Activated CD4-positive, alpha-beta T cell treated with anti-CD3 and anti-CD28 coated beads, Interleukin-2, amount 10 ng/mL, durations not matched to agents 7 days and 5 days (primary cell): ENCODE data around the gene IFT57. TPM values are rescaled to one million over a fixed set of nuclear protein-coding genes. Genes with fewer than 3 reads are reported as not detected.

ENCODE experiments used
- CTCF ChIA-PET: fragments of 350-600 bp; sonication (Branson Sonifier 250); formaldehyde crosslinking; loops from one replicate; lab custom pipeline; 2021; ENCODE audit warnings: antibody characterized with exemption; lab: Charles Lee
- POLR2A ChIA-PET: fragments of 350-600 bp; sonication (Branson Sonifier 250); formaldehyde crosslinking; loops from one replicate; lab custom pipeline; 2021; ENCODE audit warnings: antibody characterized with exemption; lab: Charles Lee
- DNase-seq: peaks from one replicate; pipeline ENCODE4 v3.0.0-alpha.2; 2020
- H3K27ac Mint-ChIP-seq: one replicate; pipeline ENCODE4 v1.8.0; 2021; ENCODE audit warnings: mild to moderate bottlenecking, moderate library complexity, mixed read lengths
- H3K27me3 Mint-ChIP-seq: one replicate; pipeline ENCODE4 v1.8.0; 2021; ENCODE audit warnings: mixed read lengths
- H3K36me3 Mint-ChIP-seq: one replicate; pipeline ENCODE4 v1.8.0; 2021; ENCODE audit warnings: low read depth, mixed read lengths
- H3K4me1 Mint-ChIP-seq: one replicate; pipeline ENCODE4 v1.8.0; 2021; ENCODE audit warnings: mixed read lengths
- H3K4me3 Mint-ChIP-seq: one replicate; pipeline ENCODE4 v1.8.0; 2021; ENCODE audit warnings: mild to moderate bottlenecking, moderate library complexity, mixed read lengths
- H3K9me3 Mint-ChIP-seq: one replicate; pipeline ENCODE4 v1.8.0; 2021; ENCODE audit warnings: mixed read lengths
- total RNA-seq, 2 experiments: library from RNA; stranded (reverse); gene quantifications; one replicate each; pipeline ENCODE4 v1.2.3, GENCODE V29; 2021

IFT57 gene
- total RNA-seq, 2 experiments from 2014 or later, result 23.8 to 25.7 TPM

DNA sequence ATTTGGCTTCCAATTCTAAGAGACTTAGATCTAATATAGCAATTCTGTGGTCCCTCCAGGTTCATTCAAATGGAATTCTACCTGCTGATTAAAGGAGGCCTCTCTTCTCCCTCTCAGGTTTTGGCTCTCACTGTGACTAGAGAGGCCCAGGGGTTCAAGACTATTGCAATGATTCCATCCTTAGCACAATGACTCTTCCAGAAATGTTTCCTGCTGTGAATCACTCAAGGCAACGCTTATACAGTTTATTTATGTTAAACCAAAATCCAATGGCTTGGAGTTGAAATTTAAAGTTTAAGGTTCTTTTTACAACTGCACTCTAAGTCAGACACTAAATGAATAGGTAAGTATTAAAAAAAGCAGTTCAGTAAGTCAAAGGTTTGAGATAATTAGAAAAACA lies 39.9 kb downstream of the IFT57 start:
- ChIA-PET POLR2A (no interaction called here), CTCF (interaction anchor here (0.9 kb wide), 1 partner anchor 254 kb away, joined by 3 read pairs; no protein-coding TSS in a partner anchor)
- Mint-ChIP-seq H3K4me3 (no peak overlapping the region), H3K4me1 (no peaks in the 10 kb centered on the region), H3K9me3 (peaks cover 5% of the 10 kb centered on the region), H3K27ac (no peak overlapping the region), H3K27me3 (no peaks in the 10 kb centered on the region), H3K36me3 (peaks cover 16% of the 10 kb centered on the region)
- DNase-seq, result no peak

DNA sequence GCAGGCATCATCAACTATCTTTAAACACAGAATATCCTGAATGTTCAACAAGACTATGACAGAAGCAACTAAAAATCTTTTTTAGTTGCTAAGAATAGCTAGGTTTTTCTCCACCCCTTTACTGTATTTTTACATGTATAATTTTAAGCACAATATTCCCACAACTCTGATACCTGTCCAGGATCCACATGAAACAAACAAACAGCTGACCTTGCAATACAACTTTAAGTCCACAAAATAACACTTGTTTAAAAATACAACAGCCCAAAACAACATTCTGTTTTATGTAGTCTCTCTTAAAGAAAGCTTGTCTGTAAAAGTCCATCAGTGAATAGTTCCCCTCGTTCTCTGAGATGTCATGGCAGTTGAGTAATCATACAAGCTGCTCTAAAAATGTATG lies 41.1 kb downstream of the IFT57 start:
- no peak for DNase-seq
- Mint-ChIP-seq H3K4me1 (no peaks in the 10 kb centered on the region), H3K4me3 (no peak overlapping the region), H3K9me3 (peaks cover 8% of the 10 kb centered on the region), H3K27me3 (no peaks in the 10 kb centered on the region), H3K36me3 (peaks cover 15% of the 10 kb centered on the region), H3K27ac (no peak overlapping the region)
- ChIA-PET POLR2A (no interaction called here), CTCF (interaction anchor here (0.9 kb wide), 1 partner anchor 253 kb away, joined by 3 read pairs; no protein-coding TSS in a partner anchor)

DNA sequence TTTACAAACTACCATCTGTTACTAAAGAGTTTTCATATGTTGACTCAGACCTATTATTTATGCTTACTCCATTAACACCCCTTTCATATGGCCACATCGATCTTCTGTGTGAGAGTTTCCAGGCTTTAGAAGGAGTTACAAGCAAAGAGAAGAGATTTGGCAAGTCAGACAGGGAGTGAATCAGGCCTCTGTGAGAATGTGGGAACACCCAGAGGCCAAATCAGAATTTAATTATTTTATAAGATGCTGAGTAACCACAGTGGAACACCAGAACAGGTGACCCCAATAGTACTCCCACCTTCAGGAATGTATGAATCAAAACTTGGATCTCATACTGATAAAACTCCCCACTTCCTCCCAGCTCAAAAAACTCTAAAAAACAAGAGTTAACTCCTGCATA lies 42.0 kb downstream of the IFT57 start:
- Mint-ChIP-seq H3K36me3 (peaks cover 10% of the 10 kb centered on the region), H3K4me1 (peaks cover 7% of the 10 kb centered on the region), H3K27ac (no peak overlapping the region), H3K9me3 (peaks cover 4% of the 10 kb centered on the region), H3K4me3 (no peak overlapping the region), H3K27me3 (no peaks in the 10 kb centered on the region)
- ChIA-PET POLR2A (no interaction called here), CTCF (no interaction called here)
- DNase-seq, result no peak

DNA sequence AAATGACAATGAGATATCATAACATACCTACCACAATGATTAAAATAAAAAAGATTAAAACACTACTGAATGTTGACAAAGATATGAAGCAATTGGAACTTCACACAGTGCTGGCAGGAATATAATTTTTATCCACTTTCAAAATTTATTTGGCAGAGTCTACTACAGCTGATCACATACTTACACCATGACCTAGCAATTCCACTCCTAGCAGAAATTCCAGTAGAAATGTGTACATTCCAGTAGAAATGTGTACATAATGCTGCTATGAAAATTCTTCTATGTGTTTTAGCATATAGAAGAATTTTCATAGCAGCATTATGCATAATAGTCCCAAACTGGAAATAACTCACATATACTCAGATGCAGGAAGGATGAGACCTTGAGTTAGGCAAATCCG lies 43.5 kb downstream of the IFT57 start:
- no peak overlapping the region for H3K27ac Mint-ChIP-seq
- no peaks in the 10 kb centered on the region for H3K27me3 Mint-ChIP-seq
- peaks cover 8% of the 10 kb centered on the region for H3K36me3 Mint-ChIP-seq
- DNase-seq, result no peak
- H3K9me3 Mint-ChIP-seq, result peaks cover 4% of the 10 kb centered on the region
- ChIA-PET POLR2A (no interaction called here), CTCF (interaction anchor here (0.6 to 1.0 kb wide), 3 partner anchors 19 to 754 kb away, joined by 4 to 7 read pairs (median 4); no protein-coding TSS in a partner anchor)
- no peak overlapping the region for H3K4me3 Mint-ChIP-seq
- H3K4me1 Mint-ChIP-seq, result peaks cover 7% of the 10 kb centered on the region

DNA sequence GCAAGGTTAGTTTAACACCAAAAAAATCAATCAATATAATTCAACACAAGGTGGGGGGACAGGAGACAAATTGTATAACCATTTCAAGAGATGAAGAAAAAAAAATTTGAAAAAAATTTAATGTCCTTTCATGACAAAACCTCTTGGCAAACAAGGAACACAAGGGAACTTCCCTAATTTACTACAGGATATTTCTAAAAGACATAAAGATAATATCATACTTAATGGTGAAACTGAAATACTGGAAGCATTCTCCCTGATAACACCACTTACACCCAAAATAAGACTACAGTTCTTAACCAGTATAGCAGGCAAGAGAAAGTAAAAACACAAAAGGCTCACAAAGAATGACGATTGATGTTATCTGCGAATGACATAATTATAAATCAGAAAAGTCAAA lies 44.7 kb downstream of the IFT57 start:
- Mint-ChIP-seq H3K9me3 (peaks cover 4% of the 10 kb centered on the region), H3K4me3 (no peak overlapping the region), H3K4me1 (peaks cover 8% of the 10 kb centered on the region), H3K36me3 (peaks cover 8% of the 10 kb centered on the region), H3K27me3 (no peaks in the 10 kb centered on the region), H3K27ac (no peak overlapping the region)
- DNase-seq, result no peak
- CTCF ChIA-PET, result no interaction called here
- POLR2A ChIA-PET, result no interaction called here

DNA sequence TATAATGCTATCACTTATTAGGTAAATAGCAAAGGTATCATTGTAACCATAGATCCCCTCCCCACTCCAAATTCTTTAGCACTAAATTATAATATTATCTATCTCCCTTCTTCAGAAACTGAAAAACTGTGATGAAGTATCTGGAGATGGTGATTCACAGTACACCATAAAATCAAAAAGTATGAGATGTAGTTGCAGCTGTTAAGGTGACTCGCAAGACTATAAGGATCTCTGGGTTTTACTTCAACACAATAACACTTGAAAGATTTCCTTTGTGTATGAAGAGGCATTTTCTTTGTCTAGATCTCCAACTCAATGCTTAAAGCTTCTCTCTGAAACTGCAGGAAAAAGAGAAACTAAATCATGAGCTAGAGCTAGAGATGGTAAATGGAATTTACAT lies 46.9 kb downstream of the IFT57 start:
- H3K9me3 Mint-ChIP-seq, result peaks cover 4% of the 10 kb centered on the region
- peaks cover 14% of the 10 kb centered on the region for H3K4me1 Mint-ChIP-seq
- no peak overlapping the region for H3K27ac Mint-ChIP-seq
- POLR2A ChIA-PET, result no interaction called here
- DNase-seq, result no peak
- peaks cover 8% of the 10 kb centered on the region for H3K36me3 Mint-ChIP-seq
- no peak overlapping the region for H3K4me3 Mint-ChIP-seq
- CTCF ChIA-PET, result no interaction called here
- no peaks in the 10 kb centered on the region for H3K27me3 Mint-ChIP-seq

DNA sequence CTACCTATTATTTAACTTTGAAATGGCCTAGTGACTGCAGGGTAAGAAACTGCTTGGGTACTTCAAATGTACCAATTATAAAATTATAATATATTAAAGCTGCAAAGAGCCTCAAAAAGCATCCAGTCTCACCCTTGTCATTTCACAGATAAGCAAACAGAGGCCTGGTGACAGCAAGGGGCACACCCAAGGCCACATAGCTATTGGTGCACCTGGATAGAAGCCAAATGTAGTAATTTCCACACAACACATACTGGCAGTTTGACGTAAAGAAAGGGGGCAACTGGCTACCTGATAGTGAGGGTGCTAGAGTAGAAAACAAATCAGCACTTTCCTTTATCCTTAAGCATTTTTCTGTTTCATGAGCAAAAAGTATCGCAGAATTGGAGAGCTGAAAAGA lies 51.1 kb downstream of the IFT57 start:
- H3K27me3 Mint-ChIP-seq, result no peaks in the 10 kb centered on the region

DNA sequence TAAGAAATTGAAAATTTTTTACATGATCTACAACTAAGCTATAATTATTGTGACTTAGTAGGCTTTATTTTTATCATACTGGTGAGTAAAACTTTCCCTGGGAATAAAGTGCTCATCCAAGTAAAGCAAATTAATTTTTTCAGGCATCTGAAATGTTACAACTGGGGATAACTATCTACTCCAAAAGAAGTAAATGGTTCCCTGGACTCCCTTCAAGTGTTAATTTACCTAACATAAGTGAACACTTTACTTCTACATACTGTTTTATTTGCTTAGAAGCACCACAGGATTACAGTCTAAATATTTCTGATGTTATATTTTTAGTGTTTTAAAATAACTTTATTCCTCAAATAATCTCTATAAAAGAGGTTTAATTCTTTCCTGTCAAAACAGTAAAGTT lies 57.8 kb downstream of the IFT57 start:
- Mint-ChIP-seq H3K27me3 (no peaks in the 10 kb centered on the region), H3K27ac (no peak overlapping the region), H3K4me1 (peaks cover 3% of the 10 kb centered on the region), H3K9me3 (peaks cover 3% of the 10 kb centered on the region), H3K36me3 (peaks cover 7% of the 10 kb centered on the region), H3K4me3 (no peak overlapping the region)
- POLR2A ChIA-PET, result no interaction called here
- CTCF ChIA-PET, result no interaction called here
- DNase-seq, result no peak

More for the DNA sequence above, 51.1 kb downstream of the IFT57 start:
- H3K27ac Mint-ChIP-seq, result no peak overlapping the region
- peaks cover 10% of the 10 kb centered on the region for H3K36me3 Mint-ChIP-seq
- ChIA-PET POLR2A (no interaction called here), CTCF (interaction anchor here (0.7 kb wide), 1 partner anchor 14 kb away, joined by 3 read pairs; no protein-coding TSS in a partner anchor)
- H3K9me3 Mint-ChIP-seq, result peaks cover 3% of the 10 kb centered on the region
- no peak for DNase-seq
- no peak overlapping the region for H3K4me3 Mint-ChIP-seq
- H3K4me1 Mint-ChIP-seq, result peaks cover 16% of the 10 kb centered on the region

DNA sequence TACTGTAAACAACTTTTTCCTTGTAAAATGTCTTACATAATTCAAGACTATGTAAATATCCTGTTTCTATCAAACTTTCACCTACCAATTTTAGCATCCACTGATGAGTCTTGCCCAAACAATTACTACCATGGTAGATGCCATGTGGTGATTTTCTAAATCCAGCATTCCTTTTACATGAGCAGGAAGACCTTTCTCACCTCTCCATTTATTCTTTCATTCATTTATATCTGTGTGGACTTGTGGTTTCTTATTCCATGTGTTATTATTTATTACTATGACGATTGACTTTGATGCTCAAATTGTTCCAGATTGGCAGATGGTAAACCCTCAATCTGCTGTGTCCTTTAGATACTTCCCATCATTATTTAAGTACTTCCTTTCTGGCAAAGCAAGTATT lies 62.4 kb downstream of the IFT57 start:
- H3K27me3 Mint-ChIP-seq, result no peaks in the 10 kb centered on the region
- CTCF ChIA-PET, result interaction anchor here (0.7 kb wide), 1 partner anchor 18 kb away, joined by 7 read pairs; no protein-coding TSS in a partner anchor
- no peak overlapping the region for H3K27ac Mint-ChIP-seq
- no peak overlapping the region for H3K4me3 Mint-ChIP-seq
- no peaks in the 10 kb centered on the region for H3K9me3 Mint-ChIP-seq
- DNase-seq, result no peak
- H3K4me1 Mint-ChIP-seq, result no peaks in the 10 kb centered on the region
- H3K36me3 Mint-ChIP-seq, result no peaks in the 10 kb centered on the region
- POLR2A ChIA-PET, result no interaction called here

DNA sequence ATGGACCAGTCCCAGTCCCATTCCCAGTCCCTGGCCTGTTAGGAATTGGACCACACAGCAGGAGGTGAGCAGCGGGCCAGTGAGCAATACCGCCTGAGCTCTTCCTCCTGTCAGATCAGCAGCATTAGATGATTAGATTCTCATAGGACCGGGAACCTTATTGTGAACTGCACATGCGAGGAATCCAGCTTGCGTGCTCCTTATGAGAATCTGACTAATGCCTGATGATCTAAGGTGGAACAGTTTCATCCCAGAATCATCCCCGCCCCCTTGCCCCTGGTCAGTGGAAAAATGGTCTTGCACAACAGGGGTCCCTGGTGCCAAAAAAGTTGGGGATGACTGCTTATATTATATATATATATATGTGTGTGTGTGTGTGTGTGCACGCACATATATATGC lies 63.1 kb downstream of the IFT57 start:
- DNase-seq, result no peak
- Mint-ChIP-seq H3K27ac (no peak overlapping the region), H3K4me1 (no peaks in the 10 kb centered on the region), H3K36me3 (no peaks in the 10 kb centered on the region), H3K9me3 (no peaks in the 10 kb centered on the region), H3K27me3 (no peaks in the 10 kb centered on the region), H3K4me3 (no peak overlapping the region)
- ChIA-PET POLR2A (no interaction called here), CTCF (interaction anchor here (0.7 kb wide), 1 partner anchor 19 kb away, joined by 7 read pairs; no protein-coding TSS in a partner anchor)

DNA sequence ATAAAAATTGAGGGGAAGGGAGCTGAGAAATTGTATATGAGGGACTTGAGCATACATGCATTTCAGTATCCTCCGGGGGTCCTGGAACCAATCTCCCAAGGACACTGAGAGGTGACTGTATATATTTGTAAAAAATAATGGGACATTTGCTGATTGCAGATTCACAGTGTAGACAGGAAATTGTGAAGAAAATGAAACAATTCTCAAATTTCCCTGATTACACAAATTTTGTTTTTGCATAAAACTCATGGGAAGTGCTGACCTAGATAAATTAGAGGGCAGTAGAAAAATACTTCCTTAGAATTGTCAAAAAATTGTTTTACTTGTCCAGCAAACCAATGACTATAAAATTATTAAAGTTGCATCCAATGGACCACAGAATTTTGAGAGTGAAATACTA lies 64.0 kb downstream of the IFT57 start:
- ChIA-PET POLR2A (no interaction called here), CTCF (interaction anchor here (0.9 kb wide), 1 partner anchor 31 kb away, joined by 3 read pairs; no protein-coding TSS in a partner anchor)
- Mint-ChIP-seq H3K27ac (no peak overlapping the region), H3K4me3 (no peak overlapping the region), H3K27me3 (no peaks in the 10 kb centered on the region), H3K9me3 (no peaks in the 10 kb centered on the region), H3K4me1 (peaks cover 5% of the 10 kb centered on the region), H3K36me3 (no peaks in the 10 kb centered on the region)
- no peak for DNase-seq

DNA sequence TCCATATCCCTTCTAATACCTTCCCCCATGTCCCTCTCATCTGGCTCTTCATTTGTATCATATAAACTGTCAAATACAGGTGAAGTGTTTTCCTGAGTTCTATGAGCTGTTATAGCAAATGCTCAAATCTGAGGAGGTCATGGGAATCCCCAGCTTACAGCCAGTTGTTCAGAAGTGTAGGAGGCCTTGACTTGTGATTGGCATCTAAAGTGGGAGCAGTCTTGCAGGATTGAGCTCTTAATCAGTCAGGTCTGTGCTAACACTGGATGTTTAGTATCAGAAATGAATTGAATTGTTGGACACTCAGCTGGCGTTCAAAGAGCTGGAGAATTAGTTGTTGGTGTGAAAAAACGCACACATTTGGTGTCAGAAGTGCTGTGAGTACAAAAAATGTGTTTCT lies 65.0 kb downstream of the IFT57 start:
- ChIA-PET POLR2A (no interaction called here), CTCF (interaction anchor here (0.7 to 1.7 kb wide), 2 partner anchors 22 to 248 kb away, joined by 3 to 4 read pairs; no protein-coding TSS in a partner anchor)
- Mint-ChIP-seq H3K27ac (no peak overlapping the region), H3K36me3 (no peaks in the 10 kb centered on the region), H3K4me1 (peaks cover 11% of the 10 kb centered on the region), H3K4me3 (no peak overlapping the region), H3K9me3 (no peaks in the 10 kb centered on the region), H3K27me3 (no peaks in the 10 kb centered on the region)
- no peak for DNase-seq

DNA sequence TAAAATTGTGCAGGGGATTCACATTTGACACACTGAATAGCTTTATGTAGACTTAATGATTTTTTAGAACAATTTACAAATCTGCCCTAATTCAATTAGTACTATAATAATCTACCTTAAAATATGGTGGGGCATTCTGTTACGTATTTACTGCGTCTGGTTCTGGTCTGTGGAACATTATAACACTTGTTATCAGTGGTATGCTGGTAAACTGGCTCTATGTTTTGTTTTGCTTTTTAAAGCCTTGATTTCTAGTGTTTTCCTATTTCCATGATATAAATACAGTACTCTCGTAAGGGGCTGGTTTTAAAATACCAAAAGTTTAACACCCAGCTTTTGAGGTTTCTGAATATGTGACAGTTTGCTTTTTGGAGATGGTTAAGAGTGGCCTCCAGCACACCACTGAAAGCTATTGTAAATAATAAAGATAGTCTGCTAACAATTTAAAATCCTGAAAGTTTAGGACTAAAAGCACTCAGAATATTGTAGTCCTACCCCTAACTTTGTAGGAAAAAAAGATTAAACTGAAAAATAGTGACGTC lies 65.8 kb downstream of the IFT57 start:
- Mint-ChIP-seq H3K27ac (no peak overlapping the region), H3K36me3 (no peaks in the 10 kb centered on the region), H3K27me3 (no peaks in the 10 kb centered on the region), H3K9me3 (no peaks in the 10 kb centered on the region), H3K4me3 (no peak overlapping the region), H3K4me1 (peaks cover 11% of the 10 kb centered on the region)
- ChIA-PET POLR2A (no interaction called here), CTCF (interaction anchor here (0.7 to 1.7 kb wide), 4 partner anchors 13 to 163 kb away, joined by 3 to 4 read pairs (median 3); no protein-coding TSS in a partner anchor)
- no peak for DNase-seq
